Raji (cell line): Measurements from ENCODE around the gene APOC1.

Experiments
- POLR2A ChIP-seq: IDR thresholded peaks from 2 replicates; pipeline ENCODE4 v1.6.1; 2011; ENCODE audit warnings: low read depth, low read length, control low read depth; ENCODE audit not compliant: insufficient read depth

Gene APOC1

GRCh38 chr19:44883922-44884321, 30.5 kb upstream of the APOC1 start:
- no peak for TF ChIP-seq POLR2A

- TF ChIP-seq POLR2A: no peak
Measured at GRCh38 chr19:44884566-44884965, 29.8 kb upstream of the APOC1 start.

GRCh38 chr19:44886141-44886540, 28.3 kb upstream of the APOC1 start:
- TF ChIP-seq POLR2A: no peak

GRCh38 chr19:44887648-44888047, 26.8 kb upstream of the APOC1 start:
- TF ChIP-seq POLR2A: no peak

GRCh38 chr19:44889830-44890365, 24.5 kb upstream of the APOC1 start:
- TF ChIP-seq POLR2A: no peak

- peak; percentile 86 for TF ChIP-seq POLR2A
Measured at GRCh38 chr19:44890366-44891015, 23.9 kb upstream of the APOC1 start.

- TF ChIP-seq POLR2A: peak; percentile 47
Measured at GRCh38 chr19:44891016-44891882, 23.2 kb upstream of the APOC1 start, which contains the start of gene TOMM40. Gene TOMM40, plus strand, starts transcription at chr19:44891254. Its CDS starts 162 bp downstream, at chr19:44891416.

GRCh38 chr19:44892932-44893331, 21.5 kb upstream of the APOC1 start:
- no peak for TF ChIP-seq POLR2A

GRCh38 chr19:44893332-44894051, 20.9 kb upstream of the APOC1 start:
- TF ChIP-seq POLR2A: no peak

GRCh38 chr19:44894052-44894400, 20.4 kb upstream of the APOC1 start:
- no peak for TF ChIP-seq POLR2A

GRCh38 chr19:44894946-44895345, 19.5 kb upstream of the APOC1 start:
- TF ChIP-seq POLR2A: no peak

GRCh38 chr19:44897835-44898234, 16.6 kb upstream of the APOC1 start:
- TF ChIP-seq POLR2A: no peak

- TF ChIP-seq POLR2A: no peak
Measured at GRCh38 chr19:44900328-44901244, 13.8 kb upstream of the APOC1 start.

GRCh38 chr19:44903216-44903601, 11.2 kb upstream of the APOC1 start:
- no peak for TF ChIP-seq POLR2A
